ENCODE results near the gene AATK. TPM values are rescaled to one million over a fixed set of nuclear protein-coding genes. Genes with fewer than 3 reads are reported as not detected.

Gene AATK
- total and polyA plus RNA-seq, 2 experiments from 2014 or later = 1.1 to 5.0 TPM

GRCh38 chr17:81113158-81113724 is 52.8 kb downstream of the AATK start:
- H3K27ac Mint-ChIP-seq = no peak overlapping the region
- H3K27me3 Mint-ChIP-seq (ENCODE audit: insufficient read depth, low read depth, poor library complexity) = peaks cover 11% of the 10 kb centered on the region
- no peak for DNase-seq (ENCODE audit: low spot score)
- Histone ChIP-seq H4K20me1 (replicated peaks; ENCODE audit: insufficient read depth) (no peaks in the 10 kb centered on the region), H3K79me2 (replicated peaks; ENCODE audit: insufficient read depth) (no peaks in the 10 kb centered on the region), H3K4me1 (ENCODE audit: insufficient read depth) (no peaks in the 10 kb centered on the region), H3K27ac (ENCODE audit: low read depth) (no peak overlapping the region), H3K36me3 (ENCODE audit: insufficient read depth) (no peaks in the 10 kb centered on the region), H3K9me2 (ENCODE audit: insufficient read depth) (no peaks in the 10 kb centered on the region), H3F3A (replicated peaks; ENCODE audit: low read depth) (no peaks in the 10 kb centered on the region), H3K4me3 (no peak overlapping the region), H2AFZ (no peak overlapping the region), H3K4me2 (no peak overlapping the region), H3K27me3 (ENCODE audit: insufficient read depth) (no peaks in the 10 kb centered on the region)
- ATAC-seq = no peak
- no peaks in the 10 kb centered on the region for H3K36me3 Mint-ChIP-seq (ENCODE audit: low read depth)
- no peaks in the 10 kb centered on the region for H3K9me3 Mint-ChIP-seq
- no peak for TF ChIP-seq STAT1 (IDR thresholded peaks at IDR 0.05; ENCODE audit: unreplicated experiment)
- H3K4me1 Mint-ChIP-seq = peaks cover 3% of the 10 kb centered on the region; the same call in 2 of the 3 replicates
- H3K4me3 Mint-ChIP-seq = no peak overlapping the region

- Histone ChIP-seq H3K4me3 (no peak overlapping the region), H3K4me2 (no peak overlapping the region), H3K27ac (ENCODE audit: low read depth) (no peak overlapping the region), H4K20me1 (replicated peaks; ENCODE audit: insufficient read depth) (no peaks in the 10 kb centered on the region), H3K9me2 (ENCODE audit: insufficient read depth) (no peaks in the 10 kb centered on the region), H3K4me1 (ENCODE audit: insufficient read depth) (no peaks in the 10 kb centered on the region), H3K36me3 (ENCODE audit: insufficient read depth) (no peaks in the 10 kb centered on the region), H3F3A (replicated peaks; ENCODE audit: low read depth) (no peaks in the 10 kb centered on the region), H3K79me2 (replicated peaks; ENCODE audit: insufficient read depth) (no peaks in the 10 kb centered on the region), H3K27me3 (ENCODE audit: insufficient read depth) (no peaks in the 10 kb centered on the region), H2AFZ (no peak overlapping the region)
- Mint-ChIP-seq H3K4me1 (peaks cover 3% of the 10 kb centered on the region; the same call in 2 of the 3 replicates), H3K9me3 (no peaks in the 10 kb centered on the region), H3K27ac (no peak overlapping the region), H3K36me3 (ENCODE audit: low read depth) (no peaks in the 10 kb centered on the region), H3K4me3 (no peak overlapping the region), H3K27me3 (ENCODE audit: insufficient read depth, low read depth, poor library complexity) (peaks cover 8% of the 10 kb centered on the region)
- DNase-seq (ENCODE audit: low spot score) (no peak), ATAC-seq (no peak)
- TF ChIP-seq ZNF331 (CRISPR knock-in tag; IDR thresholded peaks at IDR 0.05; ENCODE audit: low read depth) (no peak), JUNB (IDR thresholded peaks at IDR 0.05; ENCODE audit: unreplicated experiment) (no peak), CREB1 (CRISPR knock-in tag; IDR thresholded peaks at IDR 0.05; ENCODE audit: low read depth) (no peak), STAT1 (IDR thresholded peaks at IDR 0.05; ENCODE audit: unreplicated experiment) (no peak), EZH2phosphoT487 (IDR thresholded peaks at IDR 0.05; ENCODE audit: unreplicated experiment) (no peak), ETS1 (IDR thresholded peaks at IDR 0.05) (no peak), EZH2 (IDR thresholded peaks at IDR 0.05; ENCODE audit: low read depth, unreplicated experiment) (no peak), NANOG (IDR thresholded peaks at IDR 0.05; ENCODE audit: borderline replicate concordance) (no peak), POLR2AphosphoS5 (IDR thresholded peaks at IDR 0.05; ENCODE audit: low read depth) (no peak)
- TF ChIP-seq, protein P1, sequence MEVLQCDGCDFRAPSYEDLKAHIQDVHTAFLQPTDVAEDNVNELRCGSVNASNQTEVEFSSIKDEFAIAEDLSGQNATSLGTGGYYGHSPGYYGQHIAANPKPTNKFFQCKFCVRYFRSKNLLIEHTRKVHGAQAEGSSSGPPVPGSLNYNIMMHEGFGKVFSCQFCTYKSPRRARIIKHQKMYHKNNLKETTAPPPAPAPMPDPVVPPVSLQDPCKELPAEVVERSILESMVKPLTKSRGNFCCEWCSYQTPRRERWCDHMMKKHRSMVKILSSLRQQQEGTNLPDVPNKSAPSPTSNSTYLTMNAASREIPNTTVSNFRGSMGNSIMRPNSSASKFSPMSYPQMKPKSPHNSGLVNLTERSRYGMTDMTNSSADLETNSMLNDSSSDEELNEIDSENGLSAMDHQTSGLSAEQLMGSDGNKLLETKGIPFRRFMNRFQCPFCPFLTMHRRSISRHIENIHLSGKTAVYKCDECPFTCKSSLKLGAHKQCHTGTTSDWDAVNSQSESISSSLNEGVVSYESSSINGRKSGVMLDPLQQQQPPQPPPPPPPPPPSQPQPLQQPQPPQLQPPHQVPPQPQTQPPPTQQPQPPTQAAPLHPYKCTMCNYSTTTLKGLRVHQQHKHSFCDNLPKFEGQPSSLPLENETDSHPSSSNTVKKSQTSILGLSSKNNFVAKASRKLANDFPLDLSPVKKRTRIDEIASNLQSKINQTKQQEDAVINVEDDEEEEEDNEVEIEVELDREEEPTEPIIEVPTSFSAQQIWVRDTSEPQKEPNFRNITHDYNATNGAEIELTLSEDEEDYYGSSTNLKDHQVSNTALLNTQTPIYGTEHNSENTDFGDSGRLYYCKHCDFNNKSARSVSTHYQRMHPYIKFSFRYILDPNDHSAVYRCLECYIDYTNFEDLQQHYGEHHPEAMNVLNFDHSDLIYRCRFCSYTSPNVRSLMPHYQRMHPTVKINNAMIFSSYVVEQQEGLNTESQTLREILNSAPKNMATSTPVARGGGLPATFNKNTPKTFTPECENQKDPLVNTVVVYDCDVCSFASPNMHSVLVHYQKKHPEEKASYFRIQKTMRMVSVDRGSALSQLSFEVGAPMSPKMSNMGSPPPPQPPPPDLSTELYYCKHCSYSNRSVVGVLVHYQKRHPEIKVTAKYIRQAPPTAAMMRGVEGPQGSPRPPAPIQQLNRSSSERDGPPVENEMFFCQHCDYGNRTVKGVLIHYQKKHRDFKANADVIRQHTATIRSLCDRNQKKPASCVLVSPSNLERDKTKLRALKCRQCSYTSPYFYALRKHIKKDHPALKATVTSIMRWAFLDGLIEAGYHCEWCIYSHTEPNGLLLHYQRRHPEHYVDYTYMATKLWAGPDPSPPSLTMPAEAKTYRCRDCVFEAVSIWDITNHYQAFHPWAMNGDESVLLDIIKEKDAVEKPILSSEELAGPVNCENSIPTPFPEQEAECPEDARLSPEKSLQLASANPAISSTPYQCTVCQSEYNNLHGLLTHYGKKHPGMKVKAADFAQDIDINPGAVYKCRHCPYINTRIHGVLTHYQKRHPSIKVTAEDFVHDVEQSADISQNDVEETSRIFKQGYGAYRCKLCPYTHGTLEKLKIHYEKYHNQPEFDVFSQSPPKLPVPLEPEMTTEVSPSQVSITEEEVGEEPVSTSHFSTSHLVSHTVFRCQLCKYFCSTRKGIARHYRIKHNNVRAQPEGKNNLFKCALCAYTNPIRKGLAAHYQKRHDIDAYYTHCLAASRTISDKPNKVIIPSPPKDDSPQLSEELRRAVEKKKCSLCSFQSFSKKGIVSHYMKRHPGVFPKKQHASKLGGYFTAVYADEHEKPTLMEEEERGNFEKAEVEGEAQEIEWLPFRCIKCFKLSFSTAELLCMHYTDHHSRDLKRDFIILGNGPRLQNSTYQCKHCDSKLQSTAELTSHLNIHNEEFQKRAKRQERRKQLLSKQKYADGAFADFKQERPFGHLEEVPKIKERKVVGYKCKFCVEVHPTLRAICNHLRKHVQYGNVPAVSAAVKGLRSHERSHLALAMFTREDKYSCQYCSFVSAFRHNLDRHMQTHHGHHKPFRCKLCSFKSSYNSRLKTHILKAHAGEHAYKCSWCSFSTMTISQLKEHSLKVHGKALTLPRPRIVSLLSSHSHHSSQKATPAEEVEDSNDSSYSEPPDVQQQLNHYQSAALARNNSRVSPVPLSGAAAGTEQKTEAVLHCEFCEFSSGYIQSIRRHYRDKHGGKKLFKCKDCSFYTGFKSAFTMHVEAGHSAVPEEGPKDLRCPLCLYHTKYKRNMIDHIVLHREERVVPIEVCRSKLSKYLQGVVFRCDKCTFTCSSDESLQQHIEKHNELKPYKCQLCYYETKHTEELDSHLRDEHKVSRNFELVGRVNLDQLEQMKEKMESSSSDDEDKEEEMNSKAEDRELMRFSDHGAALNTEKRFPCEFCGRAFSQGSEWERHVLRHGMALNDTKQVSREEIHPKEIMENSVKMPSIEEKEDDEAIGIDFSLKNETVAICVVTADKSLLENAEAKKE (CRISPR knock-in tag; IDR thresholded peaks at IDR 0.05) = no peak
These were observed 53.6 kb downstream of the AATK start for GRCh38 chr17:81112450-81112849.

All from GM23338 (cell line).